GM12878 (cell line): ENCODE data around the gene ERP27. TPM values are rescaled to one million over a fixed set of nuclear protein-coding genes. Genes with fewer than 3 reads are reported as not detected.

ENCODE experiments used
- BHLHE40 ChIP-seq, 2 experiments: fragments of 450-650 bp in 1 of 2; IDR thresholded peaks; 2 replicates each; pipeline ENCODE4 v1.6.1; 2011 to 2017; ENCODE audit warnings: low read depth in 2 of 2, borderline replicate concordance in 1 of 2, improper control_type of control experiment in 1 of 2, low read length in 1 of 2, mild to moderate bottlenecking in 1 of 2
- BRCA1 ChIP-seq: IDR thresholded peaks from 2 replicates; pipeline ENCODE4 v1.6.1; 2011; ENCODE audit warnings: low read depth, low read length, improper control_type of control experiment
- CREB1 ChIP-seq: IDR thresholded peaks from 2 replicates; pipeline ENCODE4 v1.6.1; 2012; ENCODE audit warnings: low read depth, mild to moderate bottlenecking, inconsistent platforms
- FOS ChIP-seq: IDR thresholded peaks from 3 replicates; pipeline ENCODE4 v1.6.1; 2011; ENCODE audit warnings: borderline replicate concordance; ENCODE audit not compliant: insufficient read length; ENCODE audit errors: extremely low read depth
- HDGF ChIP-seq: fragments of 450-650 bp; IDR thresholded peaks from 2 replicates; pipeline ENCODE4 v1.6.1; 2016; ENCODE audit warnings: antibody characterized with exemption
- MXI1 ChIP-seq: fragments of 150-350 bp; IDR thresholded peaks from 2 replicates; pipeline ENCODE4 v1.6.1; 2011; ENCODE audit warnings: low read depth, mild to moderate bottlenecking, inconsistent platforms, low read length, improper control_type of control experiment
- MYB ChIP-seq: fragments of 150-350 bp; IDR thresholded peaks from 2 replicates; pipeline ENCODE4 v1.6.1; 2014; ENCODE audit warnings: mild to moderate bottlenecking, low read depth, low read length, borderline replicate concordance
- NR2F1 ChIP-seq: fragments of 450-650 bp; conservative IDR thresholded peaks from 2 replicates; pipeline ENCODE4 v1.6.1; 2017; ENCODE audit warnings: mild to moderate bottlenecking
- PML ChIP-seq: IDR thresholded peaks from 2 replicates; pipeline ENCODE4 v1.6.1; 2012; ENCODE audit warnings: low read length, inconsistent platforms
- POU2F2 ChIP-seq: IDR thresholded peaks from 3 replicates; pipeline ENCODE4 v1.6.1; 2011; ENCODE audit warnings: low read depth, mild to moderate bottlenecking, low read length, borderline replicate concordance
- RB1 ChIP-seq: fragments of 450-650 bp; formaldehyde crosslinking; IDR thresholded peaks from 2 replicates; pipeline ENCODE4 v1.6.1; 2017; ENCODE audit warnings: mild to moderate bottlenecking, borderline replicate concordance
- SPI1 ChIP-seq: IDR thresholded peaks from 2 replicates; pipeline ENCODE4 v1.6.1; 2011; ENCODE audit warnings: low read depth, mild to moderate bottlenecking, low read length, moderate library complexity, borderline replicate concordance; ENCODE audit not compliant: insufficient read depth
- ZNF207 ChIP-seq: fragments of 450-650 bp; IDR thresholded peaks from 2 replicates; pipeline ENCODE4 v1.6.1; 2014; ENCODE audit warnings: antibody characterized with exemption, mild to moderate bottlenecking, borderline replicate concordance
- ZSCAN29 ChIP-seq: fragments of 450-650 bp; IDR thresholded peaks from 2 replicates; pipeline ENCODE4 v1.6.1; 2017; ENCODE audit warnings: mild to moderate bottlenecking, moderate library complexity
- polyA plus RNA-seq, 11 experiments: library from polyadenylated mRNA; depleted of rRNA in 4 of 11; unstranded in 6 of 11; stranded (reverse) in 5 of 11; fragments of >200 nt; fragmentation: Nextera tagmentation in 4 of 11; fragmentation: Illumina TruSeq in 1 of 11; extraction: Ambion mirVana in 4 of 11; extraction: Trizol in 1 of 11; gene quantifications; 1 replicate in 1 of 11; 2 replicates in 10 of 11; pipeline versions ENCODE4 v1.2.1 to v1.2.3, GENCODE V29; 2011 to 2016; ENCODE audit warnings: inconsistent platforms in 2 of 11, missing spikeins in 2 of 11, low read depth in 1 of 11
- total RNA-seq, 4 experiments: library from RNA; depleted of rRNA in 3 of 4; stranded (reverse); fragments of >200 nt in 3 of 4; fragmentation: Illumina TruSeq in 1 of 4; extraction: Trizol in 1 of 4; gene quantifications; 2 replicates each; pipeline versions ENCODE4 v1.2.1 to v1.2.3, GENCODE V29; 2013 to 2021
- TF ChIP-seq, protein P1 (sequence below): IDR thresholded peaks from 2 replicates; pipeline ENCODE4 v1.6.1; 2011; ENCODE audit warnings: low read depth, mild to moderate bottlenecking, low read length, moderate library complexity, borderline replicate concordance; ENCODE audit errors: extremely low read depth

ERP27 gene
- total and polyA plus RNA-seq, 10 of the 15 experiments (the other 5 are each of a cell fraction or from before 2014, with no cell fraction given), result 0.91 to 2.4 (median 1.4) TPM

DNA sequence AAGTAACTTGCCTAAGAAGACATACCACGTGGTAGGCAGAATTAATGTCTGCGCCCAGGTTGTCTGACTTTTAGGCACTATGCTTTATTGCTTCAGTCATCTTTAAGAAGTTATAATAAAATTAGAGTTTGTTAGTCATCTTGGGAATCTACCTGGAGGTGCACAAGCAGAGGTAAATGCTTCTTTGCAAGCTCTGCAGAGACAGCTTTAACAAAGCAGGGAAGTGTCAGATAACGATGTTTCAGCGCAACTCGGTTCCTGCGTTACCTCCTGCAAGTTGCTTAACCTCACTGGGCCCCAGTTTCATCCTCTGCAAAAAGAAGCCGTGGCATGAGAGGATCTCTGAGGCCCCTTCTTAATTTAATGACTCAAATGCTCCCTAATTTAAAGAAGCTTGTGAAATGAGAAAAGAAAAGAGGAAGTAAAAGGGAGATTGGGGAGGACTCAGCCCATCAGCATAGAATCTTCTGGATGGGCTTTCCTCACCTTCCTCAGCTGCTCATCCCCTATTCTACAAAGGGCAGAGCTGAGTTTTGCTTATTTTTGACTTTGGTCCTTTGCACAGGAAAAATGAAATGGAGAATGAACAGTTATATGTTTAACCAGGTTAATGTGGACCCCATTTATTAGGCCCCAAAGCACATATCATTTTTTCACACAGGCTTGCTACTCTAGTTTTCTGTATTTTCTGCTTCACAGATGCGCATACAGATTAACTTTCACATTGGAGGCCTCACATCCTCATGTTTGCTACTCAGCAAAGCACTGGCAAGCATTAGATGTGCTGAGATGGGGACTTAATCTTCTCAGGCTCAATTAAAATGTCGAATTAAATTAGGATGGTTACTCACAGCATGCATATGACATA, 17.9 kb upstream of the ERP27 start (continued):
- no peak for TF ChIP-seq ZSCAN29
- TF ChIP-seq BRCA1, result no peak
- TF ChIP-seq ZNF207, result no peak
- TF ChIP-seq MXI1, result peak; percentile 44; the same call in 1 of the 2 replicates
- TF ChIP-seq POU2F2, result 0 out of 3 replicates have a peak, but pooled peaks have one; percentile 62
- no peak for TF ChIP-seq NR2F1
- no peak for TF ChIP-seq PML
- TF ChIP-seq FOS, result no peak
- TF ChIP-seq RB1, result 0 out of 2 replicates have a peak, but pooled peaks have one; percentile 2
- TF ChIP-seq HDGF, result no peak
- 0 out of 2 replicates have a peak, but pooled peaks have one; percentile 1 for TF ChIP-seq SPI1
- no peak for TF ChIP-seq CREB1
- 0 out of 4 replicates have a peak, but pooled peaks of 1 of the 2 experiments have one; percentile 24 for TF ChIP-seq BHLHE40 (IDR thresholded peaks at IDR 0.05; ENCODE audit: borderline replicate concordance in 1 of 2, low read depth in 2 of 2, low read length in 1 of 2)
- TF ChIP-seq, protein P1, sequence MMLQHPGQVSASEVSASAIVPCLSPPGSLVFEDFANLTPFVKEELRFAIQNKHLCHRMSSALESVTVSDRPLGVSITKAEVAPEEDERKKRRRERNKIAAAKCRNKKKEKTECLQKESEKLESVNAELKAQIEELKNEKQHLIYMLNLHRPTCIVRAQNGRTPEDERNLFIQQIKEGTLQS, result no peak
- TF ChIP-seq MYB, result no peak
